Trophoblast cell (in vitro differentiated cells and primary cell): ENCODE measurements around the gene PRKN.

Experiments used
- DNase-seq, 2 donors: peaks; one replicate each; pipeline ENCODE4 v3.0.0-alpha.2; 2016
- H2AFZ ChIP-seq: 2 replicates; pipeline ENCODE4 v1.6.1; 2013; ENCODE audit warnings: low read length, moderate library complexity, mild to moderate bottlenecking; ENCODE audit not compliant: insufficient read depth, poor library complexity
- H2AK5ac ChIP-seq: 2 replicates; pipeline ENCODE4 v1.6.1; 2013; ENCODE audit warnings: mild to moderate bottlenecking, low read length
- H2BK120ac ChIP-seq: 2 replicates; pipeline ENCODE4 v1.6.1; 2013; ENCODE audit warnings: low read length, mild to moderate bottlenecking, moderate library complexity; ENCODE audit not compliant: insufficient read depth, poor library complexity
- H2BK12ac ChIP-seq: 2 replicates; pipeline ENCODE4 v1.6.1; 2013; ENCODE audit warnings: mild to moderate bottlenecking, low read length, moderate library complexity
- H2BK5ac ChIP-seq: 2 replicates; pipeline ENCODE4 v1.6.1; 2013; ENCODE audit warnings: low read length, low read depth, moderate library complexity, mild to moderate bottlenecking; ENCODE audit not compliant: poor library complexity
- H3K14ac ChIP-seq: 2 replicates; pipeline ENCODE4 v1.6.1; 2013; ENCODE audit warnings: mild to moderate bottlenecking, low read length
- H3K18ac ChIP-seq: 2 replicates; pipeline ENCODE4 v1.6.1; 2013; ENCODE audit warnings: mild to moderate bottlenecking, low read length
- H3K23ac ChIP-seq: 2 replicates; pipeline ENCODE4 v1.6.1; 2013; ENCODE audit warnings: low read length
- H3K27ac ChIP-seq: 2 replicates; pipeline ENCODE4 v1.5.1; 2013; ENCODE audit warnings: low read depth, mild to moderate bottlenecking, inconsistent platforms, low read length, moderate library complexity
- H3K27me3 ChIP-seq: 2 replicates; pipeline ENCODE4 v1.6.1; 2013; ENCODE audit warnings: inconsistent platforms, mild to moderate bottlenecking, low read length, moderate library complexity; ENCODE audit not compliant: insufficient read depth
- H3K36me3 ChIP-seq, 2 experiments: 1 replicate in 1 of 2; 2 replicates in 1 of 2; pipeline ENCODE4 v1.6.1; 2013; ENCODE audit warnings: low read length in 2 of 2, mild to moderate bottlenecking in 2 of 2, moderate library complexity in 1 of 2; ENCODE audit not compliant: insufficient read depth in 2 of 2, control insufficient read depth in 1 of 2
- H3K4ac ChIP-seq: 2 replicates; pipeline ENCODE4 v1.6.1; 2013; ENCODE audit warnings: low read depth, mild to moderate bottlenecking, low read length, moderate library complexity
- H3K4me1 ChIP-seq, 2 experiments: 1 replicate in 1 of 2; 2 replicates in 1 of 2; pipeline ENCODE4 v1.6.1; 2013; ENCODE audit warnings: low read length in 2 of 2, mild to moderate bottlenecking in 2 of 2, moderate library complexity in 1 of 2; ENCODE audit not compliant: insufficient read depth in 2 of 2, control insufficient read depth in 1 of 2
- H3K4me2 ChIP-seq: 2 replicates; pipeline ENCODE4 v1.6.1; 2013; ENCODE audit warnings: inconsistent platforms, mild to moderate bottlenecking, low read length, moderate library complexity
- H3K4me3 ChIP-seq: 2 replicates; pipeline ENCODE4 v1.5.1; 2013; ENCODE audit warnings: mild to moderate bottlenecking, low read depth, low read length, inconsistent platforms
- H3K79me1 ChIP-seq: one replicate; pipeline ENCODE4 v1.6.1; 2013; ENCODE audit warnings: low read length
- H3K79me2 ChIP-seq: 2 replicates; pipeline ENCODE4 v1.6.1; 2013; ENCODE audit warnings: low read length, mild to moderate bottlenecking; ENCODE audit not compliant: control insufficient read depth, insufficient read depth, poor library complexity
- H3K9ac ChIP-seq: 2 replicates; pipeline ENCODE4 v1.6.1; 2013; ENCODE audit warnings: mild to moderate bottlenecking, low read length
- H3K9me3 ChIP-seq: 2 replicates; pipeline ENCODE4 v1.6.1; 2013; ENCODE audit warnings: low read depth, mild to moderate bottlenecking, control low read depth, inconsistent platforms, low read length; ENCODE audit not compliant: insufficient read depth
- H4K12ac ChIP-seq: 2 replicates; pipeline ENCODE4 v1.6.1; 2013; ENCODE audit warnings: low read depth, mild to moderate bottlenecking, low read length, moderate library complexity
- H4K8ac ChIP-seq: 2 replicates; pipeline ENCODE4 v1.6.1; 2013; ENCODE audit warnings: low read depth, mild to moderate bottlenecking, low read length, moderate library complexity
- H4K91ac ChIP-seq: one replicate; pipeline ENCODE4 v1.6.1; 2013; ENCODE audit warnings: low read depth, mild to moderate bottlenecking, low read length, moderate library complexity
- WGBS: extraction: QIAGEN DNeasy Blood & Tissue Kit; methylation state at CpG from one replicate; pipeline ENCODE4 v1.1.7; 2013; ENCODE audit warnings: missing lambda C conversion rate; ENCODE audit not compliant: insufficient read length, insufficient coverage; ENCODE audit errors: extremely low coverage; 5-methylcytosine and 5-hydroxymethylcytosine counted together

Gene PRKN

GRCh38 chr6:161637658-161638057 lies 1089.9 kb downstream of the PRKN start:
- H3K18ac ChIP-seq, result no peak overlapping the region
- no peak overlapping the region for H3K9ac ChIP-seq
- H3K79me2 ChIP-seq, result no peaks in the 10 kb centered on the region
- no peaks in the 10 kb centered on the region for H3K79me1 ChIP-seq
- no peak overlapping the region for H3K4me2 ChIP-seq
- H4K12ac ChIP-seq, result no peak overlapping the region
- H3K14ac ChIP-seq, result no peak overlapping the region
- no peak for DNase-seq
- H3K36me3 ChIP-seq, result no peaks in the 10 kb centered on the region
- H3K4me1 ChIP-seq, result no peaks in the 10 kb centered on the region
- no CpG with 5 or more reads among the region's 1 CpG for WGBS
- H2AFZ ChIP-seq, result no peak overlapping the region
- no peak overlapping the region for H2AK5ac ChIP-seq
- no peak overlapping the region for H3K27ac ChIP-seq
- H3K9me3 ChIP-seq, result no peaks in the 10 kb centered on the region
- H3K27me3 ChIP-seq, result no peaks in the 10 kb centered on the region
- H2BK120ac ChIP-seq, result no peak overlapping the region
- no peak overlapping the region for H4K91ac ChIP-seq
- H2BK5ac ChIP-seq, result no peak overlapping the region
- H3K23ac ChIP-seq, result no peak overlapping the region
- no peak overlapping the region for H3K4me3 ChIP-seq
- H4K8ac ChIP-seq, result no peak overlapping the region
- no peak overlapping the region for H3K4ac ChIP-seq
- no peak overlapping the region for H2BK12ac ChIP-seq

DNA sequence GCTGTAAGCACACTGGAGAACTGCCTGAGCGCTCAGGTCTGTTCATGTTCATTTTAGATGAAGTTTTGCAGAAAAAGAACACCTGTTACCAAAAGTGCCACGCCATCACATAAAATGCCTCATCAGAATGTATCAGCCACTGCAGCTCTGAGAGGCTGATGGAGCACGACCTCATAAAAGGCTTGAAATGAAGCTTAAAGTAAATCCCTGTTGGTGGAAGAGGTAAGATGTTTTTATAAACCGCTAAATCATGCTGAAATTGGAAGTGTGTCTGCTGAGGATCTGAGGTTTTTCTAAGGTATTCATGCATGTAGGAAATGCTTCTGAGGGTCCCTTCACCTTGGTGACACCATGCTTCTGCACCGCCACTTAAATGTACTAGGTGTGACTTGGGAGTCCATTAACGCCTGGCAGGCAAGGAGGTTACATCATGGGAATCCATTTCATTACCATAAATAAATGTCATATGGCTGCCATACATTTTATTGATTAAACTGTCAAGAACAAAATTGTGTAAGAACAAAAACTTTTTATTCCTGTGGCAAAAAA lies 1090.6 kb downstream of the PRKN start:
- Histone ChIP-seq H3K23ac (no peak overlapping the region), H3K14ac (no peak overlapping the region), H3K9me3 (no peaks in the 10 kb centered on the region), H2AK5ac (no peak overlapping the region), H3K79me1 (no peaks in the 10 kb centered on the region), H2BK12ac (no peak overlapping the region), H3K9ac (no peak overlapping the region), H3K36me3 (no peaks in the 10 kb centered on the region), H4K8ac (no peak overlapping the region), H3K27me3 (no peaks in the 10 kb centered on the region), H3K4ac (no peak overlapping the region), H3K79me2 (no peaks in the 10 kb centered on the region), H3K4me3 (no peak overlapping the region), H3K27ac (no peak overlapping the region), H2BK120ac (no peak overlapping the region), H2BK5ac (no peak overlapping the region), H2AFZ (no peak overlapping the region), H4K91ac (no peak overlapping the region), H3K4me1 (no peaks in the 10 kb centered on the region), H4K12ac (no peak overlapping the region), H3K18ac (no peak overlapping the region), H3K4me2 (no peak overlapping the region)
- WGBS, result no CpG with 5 or more reads among the region's 6 CpGs
- no peak for DNase-seq

- Histone ChIP-seq H3K4me3 (no peak overlapping the region), H3K27me3 (no peaks in the 10 kb centered on the region), H2BK5ac (no peak overlapping the region), H2BK12ac (no peak overlapping the region), H3K18ac (no peak overlapping the region), H3K4ac (no peak overlapping the region), H3K23ac (no peak overlapping the region), H2AK5ac (no peak overlapping the region), H3K27ac (no peak overlapping the region), H4K8ac (no peak overlapping the region), H3K4me2 (no peak overlapping the region), H4K12ac (no peak overlapping the region), H4K91ac (no peak overlapping the region), H2AFZ (no peak overlapping the region), H3K4me1 (no peaks in the 10 kb centered on the region), H3K36me3 (no peaks in the 10 kb centered on the region), H3K79me1 (no peaks in the 10 kb centered on the region), H3K9ac (no peak overlapping the region), H2BK120ac (no peak overlapping the region), H3K9me3 (no peaks in the 10 kb centered on the region), H3K14ac (no peak overlapping the region), H3K79me2 (no peaks in the 10 kb centered on the region)
- no peak for DNase-seq
- WGBS, result no CpG with 5 or more reads among the region's 6 CpGs
Measured at GRCh38 chr6:161635975-161636374, 1091.6 kb downstream of the PRKN start.

DNA sequence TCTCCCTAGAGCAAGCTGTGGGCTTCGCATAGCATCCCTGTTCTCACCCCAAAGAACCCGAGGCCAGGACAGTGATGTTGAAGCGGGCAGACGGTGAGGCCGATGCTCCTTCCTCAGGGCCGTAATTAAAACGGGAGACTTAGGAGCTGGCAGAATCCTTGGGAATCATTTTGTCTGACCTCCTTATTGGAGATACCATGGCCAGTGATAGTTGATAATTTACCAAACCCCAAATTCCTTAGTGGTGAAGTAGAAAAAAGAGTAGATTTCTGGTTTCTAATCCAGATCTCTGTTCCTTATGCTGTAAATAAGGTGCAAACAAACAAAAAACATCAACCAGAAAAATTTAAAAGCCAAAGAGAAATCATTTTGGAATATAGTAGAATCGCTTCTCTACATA lies 1092.7 kb downstream of the PRKN start:
- no peak overlapping the region for H2BK5ac ChIP-seq
- H2AFZ ChIP-seq, result no peak overlapping the region

More for the DNA sequence above, 1092.7 kb downstream of the PRKN start:
- no CpG with 5 or more reads among the region's 8 CpGs for WGBS
- no peak overlapping the region for H2BK120ac ChIP-seq
- no peaks in the 10 kb centered on the region for H3K4me1 ChIP-seq
- H2BK12ac ChIP-seq, result no peak overlapping the region
- no peak overlapping the region for H4K91ac ChIP-seq
- no peak overlapping the region for H3K23ac ChIP-seq
- H3K27ac ChIP-seq, result no peak overlapping the region
- no peaks in the 10 kb centered on the region for H3K27me3 ChIP-seq
- H3K4me2 ChIP-seq, result no peak overlapping the region
- no peak overlapping the region for H2AK5ac ChIP-seq
- H3K9me3 ChIP-seq, result no peaks in the 10 kb centered on the region
- H3K4ac ChIP-seq, result no peak overlapping the region
- H3K79me2 ChIP-seq, result no peaks in the 10 kb centered on the region
- no peak overlapping the region for H3K9ac ChIP-seq
- H3K36me3 ChIP-seq, result no peaks in the 10 kb centered on the region
- DNase-seq, result no peak
- H4K12ac ChIP-seq, result no peak overlapping the region
- H3K79me1 ChIP-seq, result no peaks in the 10 kb centered on the region
- no peak overlapping the region for H4K8ac ChIP-seq
- no peak overlapping the region for H3K18ac ChIP-seq
- no peak overlapping the region for H3K4me3 ChIP-seq
- no peak overlapping the region for H3K14ac ChIP-seq
